Lower lobe of right lung (tissue), 2 donors: ENCODE measurements around the gene SLC31A1. TPM values are rescaled to one million over a fixed set of nuclear protein-coding genes. Genes with fewer than 3 reads are reported as not detected.

ENCODE experiments used
- ATAC-seq, 2 donors: fragments of 200-7000 bp; cut with Tn5 transposase; one replicate each; pipeline ENCODE4 v1.9.1; 2020 to 2022; ENCODE audit warnings: mild to moderate bottlenecking in 2 of 2, moderate library complexity in 2 of 2
- DNase-seq: peaks from one replicate; pipeline ENCODE4 v3.0.0-alpha.2; 2020
- H3K27ac ChIP-seq: fragments of 200-600 bp; one replicate; pipeline ENCODE4 v1.8.0; 2022
- H3K27me3 ChIP-seq: fragments of 200-600 bp; one replicate; pipeline ENCODE4 v1.8.0; 2022; ENCODE audit warnings: low read depth
- H3K36me3 ChIP-seq: fragments of 200-600 bp; one replicate; pipeline ENCODE4 v1.8.0; 2022; ENCODE audit warnings: mild to moderate bottlenecking
- H3K4me1 ChIP-seq: fragments of 200-600 bp; one replicate; pipeline ENCODE4 v1.8.0; 2022
- H3K4me3 ChIP-seq: fragments of 200-600 bp; one replicate; pipeline ENCODE4 v1.8.0; 2022; ENCODE audit warnings: mild to moderate bottlenecking
- H3K9me3 ChIP-seq: fragments of 200-600 bp; one replicate; pipeline ENCODE4 v1.8.0; 2022
- intact Hi-C: fragments of 100-400 bp; cut with DNase I; formaldehyde crosslinking; loops from one replicate; pipeline ENCODE4 v1.11.0; 2022
- total RNA-seq: library from RNA; stranded (reverse); fragmentation: NEBNext Ultra II Directional; extraction: Animal tissue kit (Norgen Biotek cat#: 25700); gene quantifications from one replicate; pipeline ENCODE4 v1.2.1, GENCODE V29; 2021
- TF ChIP-seq, protein P1 (sequence below): fragments of 200-600 bp; IDR thresholded peaks from one replicate; pipeline ENCODE4 v1.8.0; 2022; ENCODE audit warnings: antibody characterized with exemption, mild to moderate bottlenecking
- donor health status: DM: no; HTN: yes; CAD: no; lungs with severe emphysema.

SLC31A1 gene
- total RNA-seq, 1 donor from 2014 or later: 48.4 TPM

- peaks cover 95% of the 10 kb centered on the region for H3K36me3 ChIP-seq
Observed at GRCh38 chr9:113205861-113206260, 15.5 kb upstream of the SLC31A1 start.

DNA sequence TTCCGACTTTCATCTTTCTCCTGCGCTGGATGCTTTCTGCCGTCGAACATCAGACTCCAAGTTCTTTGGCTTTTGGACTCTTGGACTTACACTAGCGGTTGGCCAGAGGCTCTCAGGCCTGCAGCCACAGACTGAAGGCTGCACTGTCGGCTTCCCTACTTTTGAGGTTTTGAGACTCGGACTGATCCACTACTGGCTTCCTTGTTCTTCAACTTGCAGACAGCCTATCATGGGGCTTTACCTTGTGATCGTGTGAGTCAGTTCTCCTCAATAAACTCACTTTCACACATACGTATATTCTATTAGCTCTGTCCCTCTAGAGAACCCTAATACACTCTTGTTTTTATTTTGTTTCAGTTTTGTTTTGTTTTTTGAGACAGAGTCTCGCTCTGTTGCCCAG, 10.5 kb upstream of the SLC31A1 start:
- intact Hi-C loops: no loop called here
- no peak overlapping the region for H3K4me3 ChIP-seq
- H3K4me1 ChIP-seq: peaks cover 17% of the 10 kb centered on the region
- peaks cover 62% of the 10 kb centered on the region for H3K36me3 ChIP-seq
- H3K27me3 ChIP-seq: no peaks in the 10 kb centered on the region
- peak overlapping the region; percentile 34 for H3K27ac ChIP-seq
- ATAC-seq: peak in 1 of 2 donors; percentile 50
- TF ChIP-seq, protein P1, sequence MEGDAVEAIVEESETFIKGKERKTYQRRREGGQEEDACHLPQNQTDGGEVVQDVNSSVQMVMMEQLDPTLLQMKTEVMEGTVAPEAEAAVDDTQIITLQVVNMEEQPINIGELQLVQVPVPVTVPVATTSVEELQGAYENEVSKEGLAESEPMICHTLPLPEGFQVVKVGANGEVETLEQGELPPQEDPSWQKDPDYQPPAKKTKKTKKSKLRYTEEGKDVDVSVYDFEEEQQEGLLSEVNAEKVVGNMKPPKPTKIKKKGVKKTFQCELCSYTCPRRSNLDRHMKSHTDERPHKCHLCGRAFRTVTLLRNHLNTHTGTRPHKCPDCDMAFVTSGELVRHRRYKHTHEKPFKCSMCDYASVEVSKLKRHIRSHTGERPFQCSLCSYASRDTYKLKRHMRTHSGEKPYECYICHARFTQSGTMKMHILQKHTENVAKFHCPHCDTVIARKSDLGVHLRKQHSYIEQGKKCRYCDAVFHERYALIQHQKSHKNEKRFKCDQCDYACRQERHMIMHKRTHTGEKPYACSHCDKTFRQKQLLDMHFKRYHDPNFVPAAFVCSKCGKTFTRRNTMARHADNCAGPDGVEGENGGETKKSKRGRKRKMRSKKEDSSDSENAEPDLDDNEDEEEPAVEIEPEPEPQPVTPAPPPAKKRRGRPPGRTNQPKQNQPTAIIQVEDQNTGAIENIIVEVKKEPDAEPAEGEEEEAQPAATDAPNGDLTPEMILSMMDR: no peak
- DNase-seq: no peak
- H3K9me3 ChIP-seq: no peaks in the 10 kb centered on the region

More at GRCh38 chr9:113205861-113206260, 15.5 kb upstream of the SLC31A1 start:
- ATAC-seq (peak in 1 of 2 donors; percentile 44), DNase-seq (no peak)
- intact Hi-C loops: no loop called here
- Histone ChIP-seq H3K4me3 (no peak overlapping the region), H3K27ac (no peak overlapping the region), H3K27me3 (no peaks in the 10 kb centered on the region), H3K4me1 (peaks cover 14% of the 10 kb centered on the region), H3K9me3 (no peaks in the 10 kb centered on the region)
- TF ChIP-seq, protein P1: no peak

- no peak overlapping the region for H3K4me3 ChIP-seq
- intact Hi-C loops: no loop called here
- TF ChIP-seq, protein P1: no peak
- no peak for DNase-seq
- no peaks in the 10 kb centered on the region for H3K9me3 ChIP-seq
- H3K36me3 ChIP-seq: peaks cover 19% of the 10 kb centered on the region
- ATAC-seq: peak in 1 of 2 donors; percentile 45
- no peaks in the 10 kb centered on the region for H3K27me3 ChIP-seq
- peaks cover 34% of the 10 kb centered on the region for H3K4me1 ChIP-seq
- H3K27ac ChIP-seq: no peak overlapping the region
Observed at GRCh38 chr9:113215132-113215531, 6.2 kb upstream of the SLC31A1 start.

DNA sequence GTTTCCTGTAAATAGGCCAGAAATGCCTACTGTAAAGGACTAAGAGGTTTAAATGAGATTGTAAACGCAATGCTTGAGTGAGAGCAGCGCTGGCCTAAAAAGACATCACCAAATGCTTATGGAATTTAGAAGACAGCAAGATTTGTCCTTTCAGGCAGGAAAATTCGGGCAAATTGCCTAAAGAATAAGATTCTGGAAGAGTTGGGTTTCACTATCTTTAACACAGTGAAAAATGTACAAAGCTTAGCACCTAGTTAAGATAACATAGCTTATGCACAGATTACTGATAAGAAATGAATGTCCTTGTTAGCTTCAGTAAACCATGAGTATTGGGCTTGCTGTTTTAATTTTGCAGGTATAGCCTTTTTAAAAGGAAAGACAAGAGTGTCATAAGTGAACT, 4.9 kb upstream of the SLC31A1 start:
- H3K4me3 ChIP-seq: no peak overlapping the region
- H3K27me3 ChIP-seq: no peaks in the 10 kb centered on the region
- intact Hi-C loops: no loop called here
- TF ChIP-seq, protein P1: no peak
- H3K36me3 ChIP-seq: peaks cover 7% of the 10 kb centered on the region
- no peak overlapping the region for H3K27ac ChIP-seq
- DNase-seq (no peak), ATAC-seq (no peak)
- H3K9me3 ChIP-seq: no peaks in the 10 kb centered on the region
- peaks cover 36% of the 10 kb centered on the region for H3K4me1 ChIP-seq

- Histone ChIP-seq H3K27me3 (no peaks in the 10 kb centered on the region), H3K9me3 (no peaks in the 10 kb centered on the region), H3K27ac (peak overlapping the region; percentile 85), H3K36me3 (peaks cover under 1% of the 10 kb centered on the region), H3K4me3 (peak overlapping the region; percentile 73), H3K4me1 (peaks cover 58% of the 10 kb centered on the region)
- ATAC-seq (no peak), DNase-seq (no peak)
- TF ChIP-seq, protein P1: no peak
- intact Hi-C loops: no loop called here
Observed at GRCh38 chr9:113219186-113219936, 2.0 kb upstream of the SLC31A1 start.
